ENCODE results near the gene GATA6. TPM values are rescaled to one million over a fixed set of nuclear protein-coding genes. Genes with fewer than 3 reads are reported as not detected.

GATA6 gene
- total RNA-seq, 1 donor, result 16.6 TPM

DNA sequence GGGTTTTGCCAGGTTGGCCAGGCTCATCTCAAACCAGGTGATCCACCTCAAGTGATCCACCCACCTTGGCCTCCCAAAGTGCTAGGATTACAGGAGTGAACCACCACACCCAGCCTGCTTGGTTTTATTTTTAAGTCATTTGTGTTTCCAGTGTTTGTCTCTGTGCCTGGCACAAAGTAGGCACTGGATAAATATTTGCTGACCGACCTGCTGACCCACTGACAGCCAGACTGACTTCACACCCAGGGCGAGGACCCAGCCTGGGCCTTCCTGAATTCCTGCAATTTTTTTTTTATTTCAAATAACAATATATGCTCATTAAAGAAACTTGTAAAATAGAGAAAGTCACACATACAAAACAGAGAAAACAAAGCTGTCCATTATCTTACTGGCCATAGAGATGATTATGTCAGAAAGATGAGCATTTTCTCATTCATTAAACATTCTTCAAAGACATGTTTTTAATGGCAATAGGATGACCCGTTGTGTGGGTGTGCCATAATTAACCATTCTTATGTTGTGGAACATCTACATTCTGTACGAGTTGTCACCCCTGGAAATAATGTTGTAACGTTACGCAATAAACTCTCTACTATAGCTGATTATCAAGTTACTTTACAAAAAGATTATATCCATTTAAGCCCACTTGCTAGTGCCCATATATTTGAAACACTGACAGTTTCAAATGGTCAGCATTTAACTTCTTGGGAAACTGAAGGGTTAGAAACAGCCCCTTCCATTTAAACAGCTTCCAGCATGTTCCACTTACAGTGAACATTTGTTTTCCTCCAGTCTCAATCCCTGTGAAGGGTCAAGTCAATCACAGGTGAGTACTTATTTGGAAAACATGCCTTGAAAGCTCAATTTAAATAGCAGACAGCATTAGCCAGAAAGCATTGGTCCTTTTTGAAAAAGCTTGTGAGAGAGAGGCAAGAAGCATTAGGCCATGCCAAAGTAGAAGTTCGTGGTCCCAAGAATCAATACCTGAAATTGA, 25.7 kb upstream of the GATA6 start:
- no peak overlapping the region for H2AFZ ChIP-seq (ENCODE audit: low read length)
- H3K36me3 ChIP-seq (ENCODE audit: insufficient read depth, low read length), result no peaks in the 10 kb centered on the region
- H3K9me3 ChIP-seq (ENCODE audit: low read depth, low read length), result no peaks in the 10 kb centered on the region
- no peaks in the 10 kb centered on the region for H3K4me1 ChIP-seq (ENCODE audit: insufficient read depth, low read length)
- H3K4me3 ChIP-seq (ENCODE audit: insufficient read depth, low read length), result no peak overlapping the region
- no peak for TF ChIP-seq CTCF (IDR thresholded peaks at IDR 0.05; ENCODE audit: extremely low read depth, low read depth, low read length)
- DNase-seq (ENCODE audit: insufficient read length, low spot score, missing footprints), result no peak
- H4K20me1 ChIP-seq (ENCODE audit: insufficient read depth, low read length), result no peaks in the 10 kb centered on the region
- H3K27ac ChIP-seq (ENCODE audit: low read depth, low read length), result no peak overlapping the region
- H3K27me3 ChIP-seq (ENCODE audit: insufficient read depth, low read length), result peaks cover 8% of the 10 kb centered on the region
- H3K79me2 ChIP-seq (ENCODE audit: insufficient read depth, low read length), result no peaks in the 10 kb centered on the region
- H3K4me2 ChIP-seq (ENCODE audit: insufficient read depth, low read length), result no peak overlapping the region

DNA sequence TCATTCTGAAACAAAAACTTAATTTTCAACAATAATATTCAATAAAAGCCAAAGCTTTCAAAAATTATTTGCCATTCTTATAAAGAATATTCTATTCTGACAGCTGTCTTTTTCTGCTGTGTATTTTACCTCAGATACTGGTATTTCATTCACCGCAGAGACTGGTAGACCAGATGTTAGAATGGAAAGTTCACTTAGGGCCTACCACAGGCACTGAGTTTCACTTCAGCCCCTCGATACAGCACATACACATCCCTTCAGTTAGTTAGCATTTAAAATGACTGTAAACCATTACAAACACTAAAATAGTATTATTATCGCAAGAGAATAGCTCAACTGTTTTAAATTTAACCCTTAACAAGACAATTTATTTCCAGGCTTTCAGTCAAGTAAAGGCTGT, 24.2 kb upstream of the GATA6 start:
- no peak for TF ChIP-seq CTCF (IDR thresholded peaks at IDR 0.05; ENCODE audit: extremely low read depth, low read depth, low read length)
- no peak for DNase-seq (ENCODE audit: insufficient read length, low spot score, missing footprints)
- no peaks in the 10 kb centered on the region for H3K36me3 ChIP-seq (ENCODE audit: insufficient read depth, low read length)
- H3K4me1 ChIP-seq (ENCODE audit: insufficient read depth, low read length), result no peaks in the 10 kb centered on the region
- no peak overlapping the region for H3K27ac ChIP-seq (ENCODE audit: low read depth, low read length)
- H3K4me2 ChIP-seq (ENCODE audit: insufficient read depth, low read length), result no peak overlapping the region
- H3K4me3 ChIP-seq (ENCODE audit: insufficient read depth, low read length), result no peak overlapping the region
- no peaks in the 10 kb centered on the region for H3K79me2 ChIP-seq (ENCODE audit: insufficient read depth, low read length)
- peaks cover 8% of the 10 kb centered on the region for H3K27me3 ChIP-seq (ENCODE audit: insufficient read depth, low read length)
- no peaks in the 10 kb centered on the region for H4K20me1 ChIP-seq (ENCODE audit: insufficient read depth, low read length)
- no peaks in the 10 kb centered on the region for H3K9me3 ChIP-seq (ENCODE audit: low read depth, low read length)
- no peak overlapping the region for H2AFZ ChIP-seq (ENCODE audit: low read length)

- Histone ChIP-seq H3K4me2 (ENCODE audit: insufficient read depth, low read length) (no peak overlapping the region), H3K27ac (ENCODE audit: low read depth, low read length) (no peak overlapping the region), H3K4me1 (ENCODE audit: insufficient read depth, low read length) (no peaks in the 10 kb centered on the region), H3K9me3 (ENCODE audit: low read depth, low read length) (no peaks in the 10 kb centered on the region), H4K20me1 (ENCODE audit: insufficient read depth, low read length) (no peaks in the 10 kb centered on the region), H2AFZ (ENCODE audit: low read length) (no peak overlapping the region), H3K36me3 (ENCODE audit: insufficient read depth, low read length) (no peaks in the 10 kb centered on the region), H3K4me3 (ENCODE audit: insufficient read depth, low read length) (no peak overlapping the region), H3K79me2 (ENCODE audit: insufficient read depth, low read length) (no peaks in the 10 kb centered on the region), H3K27me3 (ENCODE audit: insufficient read depth, low read length) (peaks cover 8% of the 10 kb centered on the region)
- DNase-seq (ENCODE audit: insufficient read length, low spot score, missing footprints), result no peak
- TF ChIP-seq CTCF (IDR thresholded peaks at IDR 0.05; ENCODE audit: extremely low read depth, low read depth, low read length), result no peak
Measured at GRCh38 chr18:22149710-22150109, 19.7 kb upstream of the GATA6 start.

- no peak overlapping the region for H3K27ac ChIP-seq (ENCODE audit: low read depth, low read length)
- DNase-seq (ENCODE audit: insufficient read length, low spot score, missing footprints), result no peak
- no peaks in the 10 kb centered on the region for H3K4me1 ChIP-seq (ENCODE audit: insufficient read depth, low read length)
- TF ChIP-seq CTCF (IDR thresholded peaks at IDR 0.05; ENCODE audit: extremely low read depth, low read depth, low read length), result no peak
- H3K9me3 ChIP-seq (ENCODE audit: low read depth, low read length), result no peaks in the 10 kb centered on the region
- no peak overlapping the region for H3K4me2 ChIP-seq (ENCODE audit: insufficient read depth, low read length)
- peaks cover 9% of the 10 kb centered on the region for H3K27me3 ChIP-seq (ENCODE audit: insufficient read depth, low read length)
- no peak overlapping the region for H2AFZ ChIP-seq (ENCODE audit: low read length)
- no peak overlapping the region for H3K4me3 ChIP-seq (ENCODE audit: insufficient read depth, low read length)
- no peaks in the 10 kb centered on the region for H3K79me2 ChIP-seq (ENCODE audit: insufficient read depth, low read length)
- H3K36me3 ChIP-seq (ENCODE audit: insufficient read depth, low read length), result no peaks in the 10 kb centered on the region
- no peaks in the 10 kb centered on the region for H4K20me1 ChIP-seq (ENCODE audit: insufficient read depth, low read length)
Measured at GRCh38 chr18:22152093-22152492, 17.3 kb upstream of the GATA6 start.

All from osteoblast (primary cell).